Fibroblast of peridontal ligament (primary cell): ENCODE data around the gene AGTRAP.

Experiments used
- DNase-seq: peaks from one replicate; pipeline ENCODE4 v3.0.0-alpha.2; 2010; ENCODE audit errors: extremely low read depth

The AGTRAP gene

GRCh38 chr1:11706292-11706691 is 29.6 kb upstream of the AGTRAP start:
- no peak for DNase-seq

DNA sequence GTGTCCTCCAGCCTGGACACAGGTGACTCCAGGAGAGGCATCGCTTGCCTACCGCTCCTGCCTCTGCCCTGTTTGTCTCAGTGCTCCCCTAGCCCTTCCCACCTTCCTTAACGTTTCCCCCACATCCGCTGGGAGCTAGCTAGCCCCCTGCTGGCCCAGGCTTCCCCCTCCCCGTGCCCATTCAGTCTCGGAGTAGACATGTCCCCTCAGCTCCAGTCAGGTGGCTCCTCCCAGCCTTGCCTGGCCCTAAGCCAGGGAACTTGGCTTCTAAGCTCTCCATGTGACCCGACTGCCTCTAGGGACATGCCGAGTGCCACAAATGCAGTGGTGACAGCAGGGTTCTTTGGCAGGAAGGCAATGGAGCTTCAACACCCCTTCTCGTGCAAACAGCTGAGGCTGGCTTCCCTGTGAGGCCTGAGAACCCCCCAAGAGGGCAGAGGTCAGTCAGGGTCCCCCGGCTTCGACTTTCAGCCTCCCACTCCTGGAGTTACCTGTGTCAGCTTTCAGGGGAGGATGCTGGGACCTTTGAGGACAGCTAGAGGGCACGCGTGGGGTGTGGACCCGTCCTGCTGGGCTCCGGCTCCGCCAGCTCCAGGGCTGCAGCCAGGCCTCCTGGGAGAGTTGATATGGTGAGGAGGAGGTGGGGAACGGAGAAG is 28.2 kb upstream of the AGTRAP start:
- DNase-seq: no peak

DNA sequence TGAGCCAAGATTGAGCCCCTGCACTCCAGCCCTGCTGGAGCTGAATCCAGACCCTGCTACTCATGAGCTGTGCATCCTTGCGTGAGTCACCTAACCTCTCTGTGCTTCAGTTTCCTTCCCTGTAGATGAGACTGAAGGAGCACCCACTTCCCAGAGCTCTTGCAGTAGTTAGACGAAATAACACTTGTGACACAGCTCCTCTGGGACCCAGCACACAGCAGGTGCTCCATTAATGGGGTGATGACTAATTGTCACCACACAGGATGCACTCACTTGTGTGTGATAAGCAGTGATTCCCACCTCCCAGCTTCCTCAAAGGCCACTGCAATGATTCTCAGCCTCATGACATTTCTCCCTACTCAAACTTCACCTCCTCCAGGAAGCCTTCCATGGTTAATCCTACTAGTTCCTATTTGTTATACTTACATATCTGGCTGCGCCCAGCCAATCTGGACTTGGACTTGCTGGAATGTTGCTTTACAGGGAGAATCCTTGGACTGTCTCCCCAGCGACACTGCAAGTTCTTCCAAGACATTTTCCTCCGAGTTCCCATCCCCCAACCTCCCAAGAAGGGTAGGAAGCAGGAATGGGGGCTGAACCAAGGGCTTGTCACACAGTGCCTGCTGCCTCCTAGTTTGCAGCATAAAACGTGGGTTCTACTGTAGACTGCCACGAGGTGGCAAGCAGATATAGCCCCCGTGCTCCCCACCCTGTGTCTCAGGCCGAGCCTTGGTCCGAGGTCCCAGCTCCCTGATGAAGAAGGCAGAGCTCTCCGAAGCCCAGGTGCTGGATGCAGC is 27.2 kb upstream of the AGTRAP start:
- DNase-seq: no peak

- DNase-seq: no peak
Observed at GRCh38 chr1:11711490-11711889, 24.4 kb upstream of the AGTRAP start.

- DNase-seq: no peak
Observed at GRCh38 chr1:11712285-11712684, 23.7 kb upstream of the AGTRAP start.

DNA sequence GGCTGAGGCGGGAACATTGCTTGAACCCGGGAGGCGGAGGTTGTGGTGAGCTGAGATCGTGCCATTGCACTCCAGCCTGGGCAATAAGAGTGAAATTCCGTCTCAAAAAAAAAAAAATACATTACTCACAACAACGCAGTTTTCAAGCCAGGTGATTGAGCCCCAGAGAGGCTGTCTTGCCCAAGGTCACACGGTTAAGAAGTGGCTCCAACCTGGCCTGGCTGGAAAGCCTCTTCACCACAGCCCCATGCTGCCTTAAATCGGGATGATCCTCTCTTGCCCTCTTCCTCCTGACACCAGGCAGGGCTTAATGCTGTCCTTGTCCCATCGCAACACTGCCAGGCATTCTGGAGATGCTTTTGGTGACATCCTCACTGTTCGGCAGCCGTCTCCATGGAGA is 22.8 kb upstream of the AGTRAP start:
- no peak for DNase-seq

DNA sequence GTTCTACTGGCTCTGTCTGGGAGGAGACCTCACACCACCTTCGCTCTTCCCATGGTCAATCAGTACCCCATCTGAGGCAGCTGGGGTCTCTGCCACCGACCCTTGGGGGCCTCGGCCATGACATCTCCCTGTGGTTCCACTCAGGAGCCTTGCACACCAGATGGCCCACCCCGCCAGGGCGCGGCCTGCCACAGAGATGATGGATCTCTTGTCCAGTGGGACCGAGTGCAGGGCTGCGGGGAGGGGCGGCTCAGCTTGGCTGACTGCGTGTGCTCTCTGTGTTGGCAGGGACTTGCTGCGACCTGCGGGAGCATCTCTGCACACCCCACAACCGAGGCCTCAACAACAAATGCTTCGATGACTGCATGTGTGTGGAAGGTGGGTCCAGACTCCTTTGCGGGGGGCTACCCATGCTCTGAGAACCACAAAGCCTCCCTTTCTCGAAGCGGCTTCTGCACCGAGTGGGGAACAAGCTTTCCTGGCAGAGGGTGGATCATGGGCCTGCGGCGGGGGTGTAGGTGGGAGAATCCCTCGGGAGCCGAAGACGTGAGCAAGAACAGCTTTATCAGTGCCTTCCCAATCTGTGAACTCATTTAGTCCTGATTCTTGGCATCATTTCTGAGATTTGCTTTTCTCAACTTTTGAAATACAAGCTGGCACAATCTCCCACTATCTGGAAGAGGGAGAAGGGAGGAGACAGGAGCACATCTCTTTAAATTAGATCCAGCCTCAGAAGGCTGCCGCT is 20.9 kb upstream of the AGTRAP start:
- no peak for DNase-seq

DNA sequence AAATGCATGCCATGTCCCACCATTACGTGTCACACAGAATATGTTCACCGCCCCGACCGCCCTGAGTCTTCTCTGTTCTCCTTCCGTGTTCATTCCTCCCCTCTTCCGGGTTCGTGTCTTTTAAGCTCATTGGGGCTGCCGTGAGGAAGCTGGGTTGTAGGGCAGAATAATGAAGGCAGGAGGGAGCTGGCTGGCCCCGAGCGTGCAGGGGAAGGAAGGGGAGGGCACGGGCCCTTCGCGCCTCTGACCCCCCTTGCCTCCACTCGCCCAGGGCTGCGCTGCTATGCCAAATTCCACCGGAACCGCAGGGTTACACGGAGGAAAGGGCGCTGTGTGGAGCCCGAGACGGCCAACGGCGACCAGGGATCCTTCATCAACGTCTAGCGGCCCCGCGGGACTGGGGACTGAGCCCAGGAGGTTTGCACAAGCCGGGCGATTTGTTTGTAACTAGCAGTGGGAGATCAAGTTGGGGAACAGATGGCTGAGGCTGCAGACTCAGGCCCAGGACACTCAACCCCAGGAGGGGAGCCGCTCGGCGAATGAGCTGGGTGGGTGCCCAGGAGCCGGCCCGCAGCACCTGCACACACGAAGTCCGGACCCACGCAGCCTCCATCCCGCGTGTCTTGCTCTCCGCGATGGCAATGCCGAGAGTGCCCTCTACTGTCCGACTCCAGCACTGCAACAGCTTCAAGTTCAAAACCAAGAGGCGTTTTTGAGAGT is 16.5 kb upstream of the AGTRAP start:
- DNase-seq: peak; percentile 74

DNA sequence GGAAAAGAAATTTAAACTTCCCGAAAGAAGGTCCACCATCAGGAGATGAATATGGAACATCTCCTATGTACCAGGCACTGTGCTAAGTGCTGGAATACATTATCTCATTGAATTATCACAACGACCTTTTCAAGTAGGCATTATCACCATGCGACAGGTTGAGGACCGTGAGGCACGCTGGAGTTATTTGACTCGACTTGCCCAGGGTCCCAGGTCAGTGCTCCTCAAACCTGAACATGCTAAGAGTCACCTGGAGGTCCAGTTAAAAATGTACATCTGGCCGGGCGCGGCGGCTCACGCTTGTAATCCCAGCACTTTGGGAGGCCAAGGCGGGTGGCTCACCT is 15.9 kb upstream of the AGTRAP start:
- DNase-seq: no peak

DNA sequence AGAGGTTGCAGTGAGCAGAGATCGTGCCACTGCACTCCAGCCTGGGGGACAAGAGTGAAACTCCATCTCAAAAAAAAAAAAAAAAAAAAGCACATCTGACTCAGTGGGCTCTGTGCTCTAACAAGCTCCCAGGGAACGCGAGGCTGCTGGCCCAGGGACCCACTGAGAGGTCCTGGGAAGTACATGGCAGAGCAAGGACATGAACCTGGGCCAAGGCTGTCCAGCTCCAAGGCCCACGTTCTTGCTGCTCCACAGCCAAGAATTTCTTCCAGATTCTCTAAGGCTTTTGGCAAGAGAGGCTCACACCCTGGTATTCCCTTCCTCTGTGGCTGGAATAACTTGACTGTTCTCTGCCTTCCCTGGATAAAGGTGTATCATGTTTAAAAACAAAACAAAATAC is 15.4 kb upstream of the AGTRAP start:
- no peak for DNase-seq

DNA sequence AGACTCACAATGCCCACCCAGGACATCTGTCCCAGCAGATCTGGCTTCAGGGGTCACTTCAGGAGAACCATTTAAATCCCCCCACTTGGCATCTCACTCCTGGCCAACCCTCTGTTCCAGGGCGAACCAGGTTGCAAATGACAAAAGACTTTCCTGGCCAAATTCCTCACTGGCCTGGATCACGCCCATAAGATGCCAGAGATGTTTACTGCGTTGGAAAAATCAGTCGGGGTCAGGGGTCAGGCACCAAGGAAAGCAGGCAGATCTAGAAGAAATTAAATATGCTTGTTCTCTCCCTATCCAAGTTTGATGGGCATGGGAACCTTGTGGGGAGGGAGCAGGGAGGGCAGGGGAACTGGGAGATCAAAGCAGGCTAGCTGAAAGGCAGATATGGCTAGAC is 14.6 kb upstream of the AGTRAP start:
- DNase-seq: no peak

DNA sequence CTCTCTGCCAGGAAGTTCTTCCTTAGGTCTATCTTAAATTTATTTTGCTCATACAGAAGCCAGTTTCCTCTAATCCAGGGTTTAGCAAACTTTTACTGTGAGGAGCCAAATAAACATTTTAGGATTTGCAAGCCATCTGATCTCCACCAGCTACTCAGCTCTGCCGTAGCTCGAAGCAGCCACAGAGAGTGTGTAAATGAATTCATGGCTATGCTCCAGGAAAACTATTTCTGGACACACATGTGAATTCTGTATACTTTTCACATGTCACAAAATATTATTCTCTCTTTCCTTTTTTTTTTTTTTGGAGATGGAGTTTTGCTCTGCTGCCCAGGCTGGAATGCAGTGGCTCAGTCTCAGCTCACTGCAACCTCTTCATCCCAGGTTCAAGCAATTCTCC is 13.4 kb upstream of the AGTRAP start:
- DNase-seq: no peak

GRCh38 chr1:11725616-11726015 is 10.3 kb upstream of the AGTRAP start:
- DNase-seq: no peak

DNA sequence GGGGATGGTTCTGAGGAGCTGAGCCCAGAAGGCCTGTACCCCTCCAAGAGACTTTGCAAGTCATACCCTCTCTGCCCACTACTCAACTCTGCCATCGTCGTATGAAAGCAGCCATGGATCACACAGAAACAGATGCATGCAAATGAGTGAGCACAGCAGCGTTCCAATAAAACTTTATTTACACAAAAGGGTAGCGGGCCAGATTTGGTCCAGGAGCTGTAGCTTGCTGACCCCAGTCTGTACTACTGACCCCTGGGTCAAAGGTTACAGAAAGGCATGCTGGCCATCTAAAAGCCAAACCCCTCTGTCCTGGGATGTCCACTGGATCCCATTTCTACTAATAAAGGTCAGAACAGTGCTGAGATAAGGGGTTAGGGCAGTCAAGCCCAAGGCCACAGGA is 8.8 kb upstream of the AGTRAP start:
- no peak for DNase-seq

GRCh38 chr1:11728126-11728806 is 7.7 kb upstream of the AGTRAP start:
- DNase-seq: no peak

GRCh38 chr1:11729155-11729497 is 6.8 kb upstream of the AGTRAP start:
- DNase-seq: no peak

DNA sequence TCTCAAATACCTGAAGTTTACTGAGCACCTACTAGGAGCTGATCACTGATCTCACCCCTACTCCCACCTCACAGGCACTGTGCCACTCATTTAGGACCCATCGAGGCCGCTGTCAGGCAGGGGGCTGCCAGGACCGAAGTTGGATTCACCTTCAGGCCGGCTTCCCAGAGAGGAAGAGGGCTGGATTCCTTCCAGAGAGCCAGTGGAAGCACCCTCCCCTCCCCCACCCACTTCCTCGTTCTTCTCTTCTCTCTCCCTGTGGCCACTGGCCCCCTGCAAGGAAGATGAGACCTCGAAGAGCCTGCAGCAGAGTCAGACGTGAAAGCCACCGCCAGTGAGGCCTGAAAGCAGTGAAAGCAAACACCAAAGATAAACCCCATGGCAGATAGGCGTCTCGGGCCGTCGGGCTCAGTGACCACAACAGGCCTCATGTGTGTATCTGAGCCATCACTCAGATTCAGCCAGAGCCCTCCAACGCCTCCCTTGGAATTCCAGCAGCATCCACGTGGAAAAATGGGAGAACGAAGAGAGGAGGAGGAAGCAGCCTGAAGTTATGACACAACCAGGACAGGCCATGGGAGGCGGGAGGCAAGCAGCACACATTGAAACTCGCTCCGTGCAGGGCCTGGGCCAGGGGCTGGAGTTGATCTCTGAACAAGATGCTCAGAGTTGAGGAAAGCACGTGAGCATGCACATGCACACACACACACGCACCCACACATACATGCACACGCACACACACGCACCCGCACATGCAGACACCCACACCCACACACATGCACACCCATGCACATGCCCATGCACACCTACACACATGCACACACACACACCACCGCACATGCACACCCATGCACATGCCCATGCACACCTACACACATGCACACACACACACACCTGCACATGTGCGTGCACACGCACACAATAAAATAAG is 6.2 kb upstream of the AGTRAP start:
- no peak for DNase-seq

- no peak for DNase-seq
Observed at GRCh38 chr1:11730429-11730891, 5.5 kb upstream of the AGTRAP start.

DNA sequence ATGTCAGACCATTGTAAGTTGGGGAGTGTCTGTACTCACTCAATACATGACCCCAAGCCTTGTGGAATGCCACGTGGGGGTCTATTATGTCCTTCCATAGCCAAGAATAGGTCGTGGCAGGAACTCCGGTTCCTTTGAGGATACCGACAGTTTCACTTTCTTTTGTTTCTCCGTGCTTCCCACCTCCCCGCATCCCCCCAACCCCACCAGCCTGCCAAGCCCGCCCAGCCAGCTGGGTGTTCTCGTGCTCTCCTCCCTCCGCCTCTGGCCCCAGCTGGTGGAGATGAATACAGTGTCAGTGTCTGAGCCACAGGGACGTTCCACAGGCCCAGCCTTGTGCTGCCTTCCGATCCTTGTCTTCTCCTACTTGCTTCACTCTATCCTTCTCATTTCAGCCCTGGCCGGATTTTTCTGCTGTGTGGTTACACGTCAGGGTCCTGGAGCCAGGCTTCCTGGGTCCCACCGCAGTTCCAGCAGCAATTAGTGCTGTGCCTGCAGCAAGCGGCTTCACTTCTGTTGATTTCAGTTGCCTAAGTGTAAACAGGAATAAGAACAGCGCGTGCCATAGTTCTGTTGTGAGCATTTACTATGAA is 4.1 kb upstream of the AGTRAP start:
- DNase-seq: peak; percentile 65

- DNase-seq: no peak
Observed at GRCh38 chr1:11733306-11733705, 2.6 kb upstream of the AGTRAP start.
